Activated naive CD8-positive, alpha-beta T cell treated with anti-CD3 and anti-CD28 coated beads for 36 hours (primary cell): ENCODE data around the gene PTPRU. TPM values are rescaled to one million over a fixed set of nuclear protein-coding genes. Genes with fewer than 3 reads are reported as not detected.
"Not testable (repeated sequence)": the region's sequence is repeated elsewhere in the genome, so short reads cannot be mapped to it uniquely, and the experiment has no call there.

Experiments
- DNase-seq: peaks from one replicate; pipeline ENCODE4 v3.0.0; 2021
- H3K27ac Mint-ChIP-seq: one replicate; pipeline ENCODE4 v1.8.0; 2022; ENCODE audit warnings: mild to moderate bottlenecking, moderate library complexity, mixed read lengths
- H3K27me3 Mint-ChIP-seq: one replicate; pipeline ENCODE4 v1.8.0; 2022; ENCODE audit warnings: mild to moderate bottlenecking, mixed read lengths
- H3K36me3 Mint-ChIP-seq: one replicate; pipeline ENCODE4 v1.8.0; 2021; ENCODE audit warnings: mild to moderate bottlenecking, mixed read lengths
- H3K4me1 Mint-ChIP-seq: one replicate; pipeline ENCODE4 v1.8.0; 2021; ENCODE audit warnings: mixed read lengths
- H3K4me3 Mint-ChIP-seq: one replicate; pipeline ENCODE4 v1.8.0; 2022; ENCODE audit warnings: mild to moderate bottlenecking, moderate library complexity, mixed read lengths
- H3K9me3 Mint-ChIP-seq: one replicate; pipeline ENCODE4 v1.8.0; 2022; ENCODE audit warnings: mixed read lengths
- total RNA-seq, 2 experiments: library from RNA; stranded (reverse); gene quantifications; one replicate each; pipeline ENCODE4 v1.2.3, GENCODE V29; 2021

PTPRU gene
- total RNA-seq, 2 experiments from 2014 or later = 0.52 to 0.74 TPM

DNA sequence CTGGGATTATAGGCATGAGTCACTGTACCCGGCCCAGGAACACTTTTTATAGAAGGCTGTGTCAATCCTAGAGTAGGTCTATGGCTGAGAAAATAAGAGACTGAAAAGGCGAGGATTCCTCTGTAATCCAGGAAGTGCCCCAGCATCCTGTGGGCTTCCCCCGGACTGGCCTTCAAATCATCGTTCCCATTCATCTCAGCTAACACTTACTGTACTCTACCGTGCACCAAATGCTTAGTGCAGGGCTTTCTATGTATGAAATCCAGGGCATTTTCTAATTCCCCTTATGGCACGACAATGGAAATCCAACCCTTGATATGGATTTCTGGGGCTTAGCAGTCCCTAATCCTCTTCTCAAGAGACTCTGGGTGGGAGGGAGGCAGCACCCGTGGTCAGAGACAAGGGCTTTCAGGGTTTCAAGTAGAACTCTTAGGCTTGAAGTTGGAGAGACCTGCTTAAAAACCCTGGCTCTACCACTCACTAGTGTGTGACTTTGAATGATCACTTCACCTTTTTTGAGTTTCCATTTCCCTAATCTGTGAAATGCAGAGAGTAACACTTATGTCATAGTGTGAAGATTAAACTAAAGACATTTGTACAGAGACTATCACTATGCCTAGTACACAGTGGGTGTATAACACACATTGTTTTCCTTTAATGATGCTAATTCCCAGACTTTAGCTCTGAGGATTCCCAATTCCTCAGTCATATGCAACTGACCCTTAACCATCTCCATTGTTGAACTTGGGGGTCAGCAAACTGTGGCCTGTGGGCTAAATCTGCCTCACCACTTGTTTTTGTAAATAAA lies 25.8 kb upstream of the PTPRU start:
- peaks cover 2% of the 10 kb centered on the region for H3K4me1 Mint-ChIP-seq
- no peak overlapping the region for H3K4me3 Mint-ChIP-seq
- H3K36me3 Mint-ChIP-seq = peaks cover 12% of the 10 kb centered on the region
- H3K27ac Mint-ChIP-seq = no peak overlapping the region
- DNase-seq = no peak
- no peaks in the 10 kb centered on the region for H3K9me3 Mint-ChIP-seq
- H3K27me3 Mint-ChIP-seq = no peaks in the 10 kb centered on the region

GRCh38 chr1:29211086-29212030 lies 25.0 kb upstream of the PTPRU start:
- Mint-ChIP-seq H3K9me3 (no peaks in the 10 kb centered on the region), H3K27me3 (no peaks in the 10 kb centered on the region), H3K36me3 (peaks cover 12% of the 10 kb centered on the region)

DNA sequence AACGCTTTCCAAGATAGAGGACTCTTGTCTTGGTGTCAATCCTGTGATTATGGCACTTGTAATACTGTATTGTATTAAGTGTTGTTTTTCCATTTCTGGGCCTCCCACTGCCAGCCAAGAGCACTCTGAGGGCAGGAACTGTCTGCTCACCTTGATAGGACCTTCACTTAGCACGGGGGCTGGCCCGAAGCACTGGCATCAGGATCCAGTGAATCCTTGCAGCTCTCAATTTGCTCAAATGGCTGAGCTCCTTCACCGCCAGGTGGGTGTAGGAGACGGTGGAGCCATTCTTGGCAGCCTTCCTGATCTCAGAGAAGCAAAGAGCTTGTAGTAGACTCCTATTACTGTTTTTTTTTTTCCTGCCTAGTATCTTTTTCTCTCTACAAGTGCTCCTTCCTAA lies 23.3 kb upstream of the PTPRU start:
- no peaks in the 10 kb centered on the region for H3K9me3 Mint-ChIP-seq
- H3K4me1 Mint-ChIP-seq = peaks cover 7% of the 10 kb centered on the region
- no peak overlapping the region for H3K27ac Mint-ChIP-seq
- H3K27me3 Mint-ChIP-seq = no peaks in the 10 kb centered on the region
- peaks cover 12% of the 10 kb centered on the region for H3K36me3 Mint-ChIP-seq
- no peak for DNase-seq
- H3K4me3 Mint-ChIP-seq = no peak overlapping the region

More at GRCh38 chr1:29211086-29212030, 25.0 kb upstream of the PTPRU start:
- DNase-seq = no peak
- Mint-ChIP-seq H3K4me1 (peaks cover 2% of the 10 kb centered on the region), H3K27ac (no peak overlapping the region), H3K4me3 (no peak overlapping the region)

- H3K9me3 Mint-ChIP-seq = no peaks in the 10 kb centered on the region
- H3K4me3 Mint-ChIP-seq = no peak overlapping the region
- peaks cover 12% of the 10 kb centered on the region for H3K36me3 Mint-ChIP-seq
Measured at GRCh38 chr1:29217633-29218032, 18.7 kb upstream of the PTPRU start.

DNA sequence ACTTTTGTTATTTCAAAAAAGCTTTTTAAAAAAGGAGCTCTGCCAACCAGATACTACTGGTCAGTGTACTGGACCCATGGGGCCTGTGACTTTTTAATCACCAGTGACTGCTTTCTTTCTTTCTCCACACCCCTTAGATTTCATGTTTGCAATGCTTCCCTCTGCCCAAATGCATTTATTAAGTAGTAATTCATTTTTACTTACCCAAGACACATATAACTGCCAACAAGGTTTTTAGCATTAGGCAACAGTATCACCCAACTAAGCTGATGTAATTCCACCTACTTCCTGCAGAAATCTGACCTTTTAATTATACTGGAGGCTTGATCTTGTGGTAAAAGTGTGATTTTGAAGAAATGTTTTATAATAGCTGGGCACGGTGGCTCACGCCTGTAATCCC lies 18.1 kb upstream of the PTPRU start:
- DNase-seq = no peak
- Mint-ChIP-seq H3K4me3 (no peak overlapping the region), H3K27ac (peak overlapping the region; percentile 51), H3K27me3 (no peaks in the 10 kb centered on the region), H3K9me3 (no peaks in the 10 kb centered on the region), H3K4me1 (peaks cover 10% of the 10 kb centered on the region), H3K36me3 (peaks cover 10% of the 10 kb centered on the region)

More at GRCh38 chr1:29217633-29218032, 18.7 kb upstream of the PTPRU start:
- Mint-ChIP-seq H3K27me3 (no peaks in the 10 kb centered on the region), H3K4me1 (peaks cover 10% of the 10 kb centered on the region), H3K27ac (peak overlapping the region; percentile 51)
- no peak for DNase-seq

DNA sequence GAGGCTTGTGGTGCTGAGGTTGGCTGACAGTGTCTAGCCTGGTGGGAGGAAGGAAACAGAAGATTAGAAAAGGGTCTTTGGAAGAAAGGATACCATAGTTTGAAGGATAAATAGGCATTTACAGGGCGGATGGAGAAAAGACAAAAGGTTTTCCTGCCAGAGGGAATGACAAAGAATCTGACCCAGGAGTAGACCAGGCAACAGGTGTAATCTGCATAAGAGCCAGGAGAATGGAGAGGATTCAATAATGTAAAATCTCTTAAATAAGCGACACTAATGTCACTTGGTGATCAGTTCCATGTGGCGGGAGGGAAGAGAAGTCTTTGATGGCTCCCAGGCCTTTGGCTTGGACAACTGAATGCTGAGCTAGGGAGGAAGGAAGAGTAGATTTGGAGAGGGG lies 15.0 kb upstream of the PTPRU start:
- H3K27ac Mint-ChIP-seq = no peak overlapping the region
- H3K4me1 Mint-ChIP-seq = peaks cover 10% of the 10 kb centered on the region
- no peaks in the 10 kb centered on the region for H3K27me3 Mint-ChIP-seq
- no peak for DNase-seq
- H3K4me3 Mint-ChIP-seq = no peak overlapping the region
- peaks cover 2% of the 10 kb centered on the region for H3K36me3 Mint-ChIP-seq
- no peaks in the 10 kb centered on the region for H3K9me3 Mint-ChIP-seq

GRCh38 chr1:29222260-29222659 lies 14.1 kb upstream of the PTPRU start:
- H3K4me3 Mint-ChIP-seq, H3K27ac Mint-ChIP-seq: not testable (repeated sequence)

GRCh38 chr1:29222686-29223085 lies 13.6 kb upstream of the PTPRU start:
- H3K9me3 Mint-ChIP-seq = no peaks in the 10 kb centered on the region
- peaks cover 2% of the 10 kb centered on the region for H3K36me3 Mint-ChIP-seq
- H3K4me1 Mint-ChIP-seq = peaks cover 8% of the 10 kb centered on the region
- no peaks in the 10 kb centered on the region for H3K27me3 Mint-ChIP-seq
- no peak for DNase-seq
- no peak overlapping the region for H3K27ac Mint-ChIP-seq
- H3K4me3 Mint-ChIP-seq = no peak overlapping the region

More at GRCh38 chr1:29222260-29222659, 14.1 kb upstream of the PTPRU start:
- DNase-seq, H3K27me3 Mint-ChIP-seq, H3K36me3 Mint-ChIP-seq, H3K9me3 Mint-ChIP-seq: not testable (repeated sequence)
- H3K4me1 Mint-ChIP-seq = peaks cover 10% of the 10 kb centered on the region

- no peak overlapping the region for H3K27ac Mint-ChIP-seq
- H3K9me3 Mint-ChIP-seq = no peaks in the 10 kb centered on the region
- DNase-seq = no peak
- H3K27me3 Mint-ChIP-seq = no peaks in the 10 kb centered on the region
- H3K4me1 Mint-ChIP-seq = peaks cover under 1% of the 10 kb centered on the region
- peaks cover 2% of the 10 kb centered on the region for H3K36me3 Mint-ChIP-seq
- no peak overlapping the region for H3K4me3 Mint-ChIP-seq
Measured at GRCh38 chr1:29223521-29223920, 12.8 kb upstream of the PTPRU start.

GRCh38 chr1:29224356-29224837 lies 11.9 kb upstream of the PTPRU start:
- no peaks in the 10 kb centered on the region for H3K9me3 Mint-ChIP-seq
- H3K27me3 Mint-ChIP-seq = no peaks in the 10 kb centered on the region
- H3K36me3 Mint-ChIP-seq = peaks cover 2% of the 10 kb centered on the region
- no peak for DNase-seq
- no peak overlapping the region for H3K4me3 Mint-ChIP-seq
- no peak overlapping the region for H3K27ac Mint-ChIP-seq
- H3K4me1 Mint-ChIP-seq = peaks cover 3% of the 10 kb centered on the region

DNA sequence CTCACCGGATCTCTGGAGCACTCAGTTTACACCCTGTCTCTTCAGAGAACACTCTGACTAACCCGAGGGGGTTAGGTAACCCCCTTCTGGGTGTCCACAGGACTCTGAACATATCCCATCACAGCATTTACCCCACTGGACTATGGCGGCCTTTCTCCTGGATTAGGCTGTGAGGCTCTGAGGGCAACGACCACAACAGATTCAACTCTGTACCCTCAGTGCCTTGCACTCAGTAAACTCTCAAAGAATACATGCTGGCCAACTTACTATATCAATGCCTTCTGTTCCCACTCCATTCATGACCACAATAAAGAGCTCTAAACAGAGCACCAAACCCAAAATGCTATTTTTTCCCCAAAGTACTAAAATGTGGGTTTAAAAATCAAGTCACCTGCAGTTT lies 11.0 kb upstream of the PTPRU start:
- H3K27ac Mint-ChIP-seq = no peak overlapping the region
- H3K36me3 Mint-ChIP-seq = peaks cover 2% of the 10 kb centered on the region
- H3K9me3 Mint-ChIP-seq = no peaks in the 10 kb centered on the region
- peaks cover 9% of the 10 kb centered on the region for H3K4me1 Mint-ChIP-seq
- DNase-seq = no peak
- H3K27me3 Mint-ChIP-seq = no peaks in the 10 kb centered on the region
- H3K4me3 Mint-ChIP-seq = no peak overlapping the region

DNA sequence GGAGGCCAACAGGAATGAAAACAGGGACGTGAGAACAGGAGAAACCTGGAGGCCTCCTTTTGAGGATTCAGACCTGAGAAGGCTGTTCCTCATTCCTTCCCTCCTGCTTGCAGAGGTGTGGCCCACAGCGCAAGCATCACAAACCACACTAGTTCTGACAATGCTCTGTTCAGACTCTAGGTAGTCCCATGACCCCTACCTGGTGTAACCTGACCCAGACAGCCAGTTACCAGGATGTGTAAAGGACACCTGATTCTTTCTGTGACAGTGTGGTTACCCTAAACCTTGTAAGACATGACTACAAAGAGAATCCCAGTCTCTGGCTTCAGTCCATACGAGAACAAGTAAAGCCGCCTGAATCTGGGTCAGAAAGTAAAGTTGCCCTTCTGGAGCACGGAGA lies 8.8 kb upstream of the PTPRU start:
- Mint-ChIP-seq H3K9me3 (no peaks in the 10 kb centered on the region), H3K4me3 (no peak overlapping the region), H3K36me3 (no peaks in the 10 kb centered on the region), H3K27me3 (no peaks in the 10 kb centered on the region), H3K4me1 (peaks cover 16% of the 10 kb centered on the region), H3K27ac (no peak overlapping the region)
- DNase-seq = no peak

DNA sequence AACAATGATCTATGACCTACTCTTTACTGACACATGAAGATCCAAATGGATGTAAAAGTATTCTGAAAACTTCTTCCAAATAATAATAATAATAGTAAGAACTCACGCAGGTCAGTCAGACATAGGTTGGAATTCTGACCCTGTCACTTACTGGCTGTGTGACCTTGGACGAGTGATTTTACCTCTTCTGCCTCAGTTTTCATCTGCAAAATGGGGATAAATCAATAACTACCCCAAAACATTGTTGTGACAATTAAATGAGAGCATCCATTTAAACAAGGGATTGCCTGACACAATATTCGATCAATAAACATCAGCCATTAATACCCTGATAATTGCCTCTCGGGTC lies 6.1 kb upstream of the PTPRU start:
- Mint-ChIP-seq H3K4me1 (peaks cover 16% of the 10 kb centered on the region), H3K4me3 (peak overlapping the region; percentile 93), H3K36me3 (no peaks in the 10 kb centered on the region), H3K27ac (peak overlapping the region; percentile 88), H3K9me3 (no peaks in the 10 kb centered on the region), H3K27me3 (peaks cover 2% of the 10 kb centered on the region)
- DNase-seq = no peak

- peaks cover 17% of the 10 kb centered on the region for H3K4me1 Mint-ChIP-seq
- no peaks in the 10 kb centered on the region for H3K36me3 Mint-ChIP-seq
- DNase-seq = peak; percentile 97
- peak within 1 kb of the TSS; percentile 88 for H3K27ac Mint-ChIP-seq
- H3K9me3 Mint-ChIP-seq = no peaks in the 10 kb centered on the region
- peak within 1 kb of the TSS; percentile 93 for H3K4me3 Mint-ChIP-seq
- H3K27me3 Mint-ChIP-seq = peaks cover 6% of the 10 kb centered on the region
Measured at GRCh38 chr1:29230553-29231378, 5.6 kb upstream of the PTPRU start, which contains the start of gene MECR. Gene MECR, minus strand, starts transcription at chr1:29230934. Its CDS starts 28 bp downstream, at chr1:29230906.
